Effector memory CD4-positive, alpha-beta T cell (primary cell): ENCODE measurements around the gene ZNF850.
"Not testable (repeated sequence)": the region's sequence is repeated elsewhere in the genome, so short reads cannot be mapped to it uniquely, and the experiment has no call there.

ENCODE experiments used
- DNase-seq, 3 donors: peaks; one replicate each; pipeline ENCODE4 v3.0.0-alpha.2; 2020
- H3K27ac ChIP-seq: 2 replicates; pipeline ENCODE4 v1.7.0; 2013; ENCODE audit warnings: mild to moderate bottlenecking, low read length, moderate library complexity; ENCODE audit not compliant: insufficient read depth, poor library complexity, severe bottlenecking
- H3K27me3 ChIP-seq: replicated peaks from 2 replicates; pipeline ENCODE4 v1.7.0; 2013; ENCODE audit warnings: mild to moderate bottlenecking, low read length; ENCODE audit not compliant: insufficient read depth, control insufficient read depth, poor library complexity, severe bottlenecking
- H3K36me3 ChIP-seq: 2 replicates; pipeline ENCODE4 v1.7.0; 2013; ENCODE audit warnings: mild to moderate bottlenecking, low read length, moderate library complexity; ENCODE audit not compliant: control insufficient read depth, insufficient read depth
- H3K4me1 ChIP-seq: 2 replicates; pipeline ENCODE4 v1.7.0; 2013; ENCODE audit warnings: low read length, mild to moderate bottlenecking; ENCODE audit not compliant: control insufficient read depth, insufficient read depth, poor library complexity, severe bottlenecking
- H3K4me3 ChIP-seq: 2 replicates; pipeline ENCODE4 v1.7.0; 2013; ENCODE audit warnings: low read length, low read depth, mild to moderate bottlenecking; ENCODE audit not compliant: insufficient read depth, poor library complexity, severe bottlenecking
- H3K9me3 ChIP-seq: 2 replicates; pipeline ENCODE4 v1.7.0; 2013; ENCODE audit warnings: mild to moderate bottlenecking, low read length, moderate library complexity; ENCODE audit not compliant: control insufficient read depth
- total RNA-seq, 3 donors: gene quantifications; one replicate each; lab custom pipeline; 2026; lab: John Stamatoyannopoulos, UW

The ZNF850 gene
- 4.3 to 6.7 (median 6.6) reads per million in 3 donors for total RNA-seq

DNA sequence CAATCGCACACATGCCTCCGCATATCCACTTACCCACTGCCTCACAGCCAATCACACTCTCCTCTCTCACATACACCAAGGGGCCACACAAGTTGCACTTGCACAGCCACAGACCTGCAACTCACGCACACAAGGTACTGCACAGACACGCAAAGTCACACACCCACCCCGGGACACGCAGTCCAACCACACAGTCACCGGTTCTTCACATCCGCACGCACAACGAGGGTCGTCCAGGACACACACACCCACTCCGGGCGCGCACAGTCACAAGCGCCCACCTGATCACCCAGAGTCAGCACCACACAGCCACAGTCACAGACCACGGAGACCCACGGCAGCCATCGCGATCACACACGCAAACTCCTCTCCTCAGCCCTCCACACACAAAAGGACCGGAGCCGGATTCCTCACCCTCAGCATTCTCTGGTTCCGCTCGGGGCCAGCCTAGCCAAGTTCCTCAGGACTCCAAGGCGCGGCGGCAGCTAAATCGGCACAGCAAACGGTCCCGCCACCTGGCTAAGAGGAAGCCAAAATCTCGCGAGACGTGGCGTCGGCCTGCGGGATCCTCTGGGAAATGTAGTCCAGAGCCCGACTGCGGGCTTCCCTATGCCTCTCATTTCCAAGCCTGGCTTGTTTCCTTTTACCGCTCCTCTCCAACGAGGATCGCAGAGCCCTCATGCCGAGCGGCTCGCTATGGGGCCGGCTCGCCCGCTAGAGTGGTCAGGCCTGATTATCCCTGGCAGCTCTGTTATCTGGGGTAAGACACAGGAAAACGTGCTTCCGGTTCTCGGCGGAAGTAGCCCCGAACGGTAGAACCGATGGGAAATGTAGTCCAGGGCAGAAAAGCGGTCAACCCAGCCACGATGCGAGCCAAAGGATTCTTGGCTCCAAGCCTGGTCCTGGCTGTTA, at the start of gene ZNF850:
TSS of gene ZNF850 (minus strand) at position 497 of the 912 bp plus-strand sequence. CDS start 10,201 bp downstream, outside the sequence.
- peak within 1 kb of the TSS; percentile 93 for H3K4me3 ChIP-seq
- no peaks in the 10 kb centered on the region for H3K36me3 ChIP-seq
- DNase-seq: peak; percentile 85 to 94 (median 88)
- no peaks in the 10 kb centered on the region for H3K27me3 ChIP-seq
- peaks cover 10% of the 10 kb centered on the region for H3K4me1 ChIP-seq
- peak within 1 kb of the TSS; percentile 78 for H3K27ac ChIP-seq
- no peaks in the 10 kb centered on the region for H3K9me3 ChIP-seq

DNA sequence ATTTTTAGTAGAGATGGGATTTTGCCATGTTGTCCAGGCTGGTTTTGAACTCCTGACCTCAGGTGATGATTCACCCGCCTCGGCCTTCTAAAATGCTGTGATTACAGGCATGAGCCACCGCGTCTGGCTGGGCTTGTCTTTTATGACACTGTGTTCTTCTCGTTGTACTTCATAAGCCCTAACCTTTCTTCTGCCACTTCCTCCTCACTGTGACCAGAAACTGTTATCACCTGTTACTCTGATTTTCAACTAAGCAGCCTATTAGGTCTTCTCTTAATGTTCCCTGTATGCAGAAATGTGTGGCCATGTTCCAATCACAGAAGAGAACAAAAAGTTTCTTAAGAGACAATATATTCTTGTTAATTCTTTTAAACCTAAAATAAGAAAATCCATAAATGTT, 49.2 kb upstream of the ZNF850 start:
- H3K4me1 ChIP-seq: no peaks in the 10 kb centered on the region
- peaks cover 50% of the 10 kb centered on the region for H3K36me3 ChIP-seq
- peaks cover 67% of the 10 kb centered on the region for H3K9me3 ChIP-seq
- DNase-seq: no peak
- H3K27ac ChIP-seq: no peak overlapping the region
- H3K27me3 ChIP-seq: no peaks in the 10 kb centered on the region
- H3K4me3 ChIP-seq: no peak overlapping the region

DNA sequence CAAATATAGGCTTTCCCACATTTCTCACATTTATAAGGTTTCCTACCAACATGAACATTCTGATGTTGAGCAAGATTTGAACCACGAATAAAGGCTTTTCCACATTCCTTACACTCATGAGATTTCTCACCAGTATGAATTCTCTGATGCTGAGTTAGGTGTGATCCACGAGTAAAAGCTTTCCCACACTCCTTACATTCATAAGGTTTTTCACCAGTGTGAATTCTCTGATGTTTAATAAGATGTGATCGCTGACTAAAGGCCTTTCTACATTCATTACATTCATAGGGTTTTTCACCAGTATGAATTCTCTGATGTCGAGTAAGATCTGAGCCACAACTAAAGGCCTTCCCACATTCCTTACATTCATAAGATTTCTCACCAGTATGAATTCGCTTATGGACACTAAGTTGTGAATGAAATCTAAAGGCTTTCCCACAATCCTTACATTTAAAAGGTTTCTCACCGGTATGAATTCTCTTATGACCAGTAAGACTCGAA, 46.6 kb upstream of the ZNF850 start:
- H3K9me3 ChIP-seq: peaks cover 66% of the 10 kb centered on the region
- DNase-seq: no peak
- H3K27me3 ChIP-seq: no peaks in the 10 kb centered on the region
- no peak overlapping the region for H3K27ac ChIP-seq
- H3K36me3 ChIP-seq: peaks cover 42% of the 10 kb centered on the region
- no peaks in the 10 kb centered on the region for H3K4me1 ChIP-seq
- H3K4me3 ChIP-seq: no peak overlapping the region

DNA sequence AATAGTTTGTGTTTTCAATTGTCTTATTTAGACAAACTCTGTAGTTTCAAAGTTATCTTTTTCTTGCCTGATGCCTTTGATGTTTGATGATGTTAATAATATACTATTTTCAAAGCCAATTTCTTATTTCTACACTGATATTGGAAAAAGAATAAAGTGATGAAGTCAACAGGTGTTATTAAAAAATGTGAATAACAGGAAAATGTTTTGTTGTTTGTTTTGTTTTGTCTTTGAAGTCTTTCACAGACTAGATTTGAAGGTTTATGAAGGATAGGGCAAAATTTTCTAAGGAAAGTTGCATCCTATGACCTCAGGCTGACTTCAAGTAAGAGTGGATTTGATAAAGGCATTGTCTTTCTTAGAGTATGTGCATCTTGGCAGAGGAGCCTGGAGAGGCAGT, 34.4 kb upstream of the ZNF850 start:
- Histone ChIP-seq H3K27me3 (no peaks in the 10 kb centered on the region), H3K27ac (no peak overlapping the region), H3K36me3 (peaks cover 32% of the 10 kb centered on the region), H3K4me3 (no peak overlapping the region), H3K9me3 (peaks cover 33% of the 10 kb centered on the region), H3K4me1 (no peaks in the 10 kb centered on the region)
- DNase-seq: no peak

DNA sequence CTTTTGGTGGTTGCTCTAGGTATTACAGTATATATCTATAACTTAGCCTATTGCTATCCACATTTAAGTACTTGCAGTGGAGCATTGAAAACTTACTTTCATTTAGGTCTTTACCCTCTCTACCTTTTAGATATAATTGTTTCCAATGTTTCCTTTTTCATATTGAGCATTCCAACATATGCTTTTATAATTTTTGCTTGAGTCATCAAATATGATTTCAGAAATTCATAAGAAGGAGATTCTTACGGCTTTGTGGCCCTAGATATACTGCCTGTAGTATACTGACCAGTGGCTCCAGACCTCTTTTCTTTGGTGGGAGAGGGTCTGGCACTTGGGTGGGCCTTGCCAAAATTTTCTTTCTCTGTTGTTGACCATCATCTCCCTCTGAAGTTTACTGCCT, 32.8 kb upstream of the ZNF850 start:
- Histone ChIP-seq H3K27me3 (no peaks in the 10 kb centered on the region), H3K27ac (no peak overlapping the region), H3K9me3 (peaks cover 26% of the 10 kb centered on the region), H3K4me1 (no peaks in the 10 kb centered on the region), H3K4me3 (no peak overlapping the region), H3K36me3 (peaks cover 32% of the 10 kb centered on the region)
- no peak for DNase-seq

DNA sequence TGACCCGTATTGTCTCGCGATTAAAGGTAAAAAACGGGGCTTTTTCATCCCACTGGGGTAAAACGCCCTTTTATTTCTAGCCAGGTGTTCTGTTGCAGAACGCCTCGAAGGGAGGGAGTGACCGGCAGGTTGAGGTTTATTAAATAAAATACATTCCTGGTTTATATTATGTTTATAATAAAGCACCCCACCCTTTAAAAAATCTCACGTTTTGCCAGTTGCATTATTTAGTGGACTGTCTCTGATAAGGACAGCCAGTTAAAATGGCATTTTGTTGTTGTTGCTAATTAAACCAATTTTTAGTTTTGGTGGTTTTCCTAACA, 25.1 kb upstream of the ZNF850 start:
- peaks cover 6% of the 10 kb centered on the region for H3K36me3 ChIP-seq
- H3K4me3 ChIP-seq: peak overlapping the region; percentile 95
- no peak for DNase-seq
- peaks cover 3% of the 10 kb centered on the region for H3K9me3 ChIP-seq
- H3K4me1 ChIP-seq: no peaks in the 10 kb centered on the region
- peak overlapping the region; percentile 87 for H3K27ac ChIP-seq
- no peaks in the 10 kb centered on the region for H3K27me3 ChIP-seq

DNA sequence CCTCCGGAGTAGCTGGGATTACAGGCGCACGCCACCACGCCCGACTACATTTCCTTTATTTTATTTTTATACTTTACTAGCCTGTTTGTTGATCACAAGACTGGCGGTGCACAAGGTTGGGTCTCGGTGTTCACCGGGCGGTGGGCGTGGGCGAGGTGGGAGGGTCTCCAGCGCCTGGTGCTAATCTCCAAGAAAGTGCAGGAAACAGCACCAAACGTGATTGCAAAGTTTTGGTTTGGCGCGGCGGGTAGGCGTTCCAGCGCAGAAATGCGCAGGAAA, 24.0 kb upstream of the ZNF850 start:
- DNase-seq: no peak
- Histone ChIP-seq H3K4me1 (no peaks in the 10 kb centered on the region), H3K9me3 (peaks cover 3% of the 10 kb centered on the region), H3K36me3 (no peaks in the 10 kb centered on the region), H3K27me3 (no peaks in the 10 kb centered on the region), H3K27ac (peak overlapping the region; percentile 87), H3K4me3 (peak overlapping the region; percentile 95)

DNA sequence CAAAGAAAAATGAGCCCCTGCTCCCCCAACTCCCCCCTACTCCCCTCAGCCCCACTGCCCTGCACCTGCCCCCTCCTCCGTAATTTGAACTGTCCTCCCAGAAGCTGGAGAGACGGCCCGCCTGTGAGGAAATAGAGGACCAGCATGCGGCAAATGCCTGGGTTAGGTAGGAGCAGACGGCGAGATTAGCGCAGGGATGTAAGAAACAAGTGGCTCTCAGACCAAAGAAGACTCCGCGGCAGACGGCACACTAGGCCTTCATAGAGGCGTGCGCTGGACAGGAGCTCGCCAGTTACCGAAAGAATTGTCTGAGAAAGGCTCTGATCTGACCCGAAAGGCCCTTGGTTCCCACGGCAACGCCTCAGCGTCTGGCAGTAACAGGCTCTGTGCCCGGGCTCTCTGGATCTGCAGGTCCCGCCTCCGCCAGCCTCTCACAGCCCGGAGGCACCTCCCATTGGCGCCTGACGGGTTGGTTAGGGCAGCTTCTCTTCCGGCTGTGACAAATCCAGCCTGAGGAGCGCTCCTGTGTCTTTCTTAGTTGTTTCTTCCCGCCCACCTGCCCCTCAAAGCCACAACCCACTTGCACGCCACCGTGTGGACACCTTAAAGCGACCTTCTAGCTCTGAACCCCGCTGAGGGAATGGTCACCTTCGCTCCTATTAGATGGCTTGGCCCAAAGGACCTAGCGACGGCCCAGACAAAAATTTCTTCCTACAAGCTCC, 19.0 kb upstream of the ZNF850 start:
- H3K4me3 ChIP-seq, H3K4me1 ChIP-seq, H3K27ac ChIP-seq, H3K27me3 ChIP-seq, H3K9me3 ChIP-seq, H3K36me3 ChIP-seq: not testable (repeated sequence)
- peak in 1 of 3 donors; percentile 9 for DNase-seq

DNA sequence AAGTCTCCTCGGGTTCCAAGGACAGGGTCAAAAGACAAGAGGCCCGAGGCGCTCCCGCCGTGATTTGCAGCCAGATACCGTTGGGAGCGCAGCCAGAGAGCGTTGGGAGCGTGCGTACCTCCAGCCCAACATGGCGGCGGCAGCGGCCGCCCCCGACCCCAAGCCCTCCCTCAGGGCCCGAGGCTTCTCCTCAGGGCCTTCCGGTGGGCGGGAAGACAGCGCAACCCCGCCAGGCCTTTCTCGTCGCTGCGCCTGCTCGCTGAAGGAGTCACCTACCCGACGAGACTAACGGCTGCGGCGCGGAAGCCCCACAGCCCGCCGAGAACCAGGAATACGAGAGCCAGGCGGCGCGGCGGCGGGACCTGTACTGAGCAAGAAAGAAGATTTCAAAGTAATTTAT, 3.2 kb upstream of the ZNF850 start:
- Histone ChIP-seq H3K4me1 (peaks cover 10% of the 10 kb centered on the region), H3K27ac (no peak overlapping the region), H3K36me3 (no peaks in the 10 kb centered on the region), H3K27me3 (no peaks in the 10 kb centered on the region), H3K9me3 (no peaks in the 10 kb centered on the region), H3K4me3 (no peak overlapping the region)
- DNase-seq: no peak

DNA sequence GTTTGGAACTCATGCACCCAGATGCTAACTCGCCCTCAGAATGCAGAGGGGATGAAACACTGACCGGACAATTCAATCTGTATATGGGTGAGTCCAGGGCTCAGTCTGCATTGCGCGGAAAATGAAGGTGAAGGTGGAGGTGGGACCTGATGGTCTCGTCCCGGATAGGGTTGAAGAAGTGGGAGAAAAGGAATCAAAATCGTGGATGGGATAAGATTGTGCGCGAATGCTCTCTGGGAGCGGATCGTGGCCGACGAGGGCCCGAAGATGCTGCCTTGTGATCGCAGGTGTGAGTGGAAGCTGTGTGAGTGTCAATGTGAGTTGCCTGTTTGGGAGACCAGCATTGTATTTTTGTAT, 594 bp upstream of the ZNF850 start:
- no peaks in the 10 kb centered on the region for H3K27me3 ChIP-seq
- DNase-seq: no peak
- no peaks in the 10 kb centered on the region for H3K9me3 ChIP-seq
- no peaks in the 10 kb centered on the region for H3K36me3 ChIP-seq
- H3K27ac ChIP-seq: peak overlapping the region; percentile 78
- peak overlapping the region; percentile 93 for H3K4me3 ChIP-seq
- peaks cover 10% of the 10 kb centered on the region for H3K4me1 ChIP-seq
